GM12878 (cell line): ENCODE results near the gene CEP83. TPM values are rescaled to one million over a fixed set of nuclear protein-coding genes. Genes with fewer than 3 reads are reported as not detected.

Experiments
- CREM ChIP-seq: IDR thresholded peaks from 2 replicates; pipeline ENCODE4 v1.6.1; 2014; ENCODE audit warnings: antibody characterized with exemption, low read depth
- E2F4 ChIP-seq: IDR thresholded peaks from 2 replicates; pipeline ENCODE4 v1.6.1; 2012; ENCODE audit warnings: low read depth, low read length, improper control_type of control experiment
- EED ChIP-seq: sonication (generic); IDR thresholded peaks from 2 replicates; pipeline ENCODE4 v1.6.1; 2016; ENCODE audit warnings: antibody characterized with exemption, low read depth
- EP300 ChIP-seq, 2 experiments: fragments of 150-350 bp in 1 of 2; IDR thresholded peaks; 2 replicates each; pipeline ENCODE4 v1.6.1; 2011 to 2012; ENCODE audit warnings: low read depth in 2 of 2, low read length in 2 of 2, borderline replicate concordance in 1 of 2, improper control_type of control experiment in 1 of 2, inconsistent platforms in 1 of 2; ENCODE audit not compliant: control insufficient read depth in 1 of 2
- HSF1 ChIP-seq: fragments of 150-350 bp; IDR thresholded peaks from 2 replicates; pipeline ENCODE4 v1.6.1; 2014; ENCODE audit warnings: mild to moderate bottlenecking, low read depth, low read length
- IKZF2 ChIP-seq, 2 experiments: fragments of 450-650 bp; IDR thresholded peaks; 2 replicates each; pipeline ENCODE4 v1.6.1; 2017; ENCODE audit warnings: mild to moderate bottlenecking in 2 of 2, moderate library complexity in 2 of 2
- MTA3 ChIP-seq: IDR thresholded peaks from 2 replicates; pipeline ENCODE4 v1.6.1; 2012; ENCODE audit warnings: low read length, inconsistent platforms, borderline replicate concordance
- NBN ChIP-seq: fragments of 450-650 bp; IDR thresholded peaks from 2 replicates; pipeline ENCODE4 v1.6.1; 2016
- NKRF ChIP-seq: fragments of 450-650 bp; conservative IDR thresholded peaks from 2 replicates; pipeline ENCODE4 v1.6.1; 2017; ENCODE audit warnings: mild to moderate bottlenecking, moderate library complexity
- NR2F1 ChIP-seq: fragments of 450-650 bp; conservative IDR thresholded peaks from 2 replicates; pipeline ENCODE4 v1.6.1; 2017; ENCODE audit warnings: mild to moderate bottlenecking
- PAX5 ChIP-seq: IDR thresholded peaks from 2 replicates; pipeline ENCODE4 v1.6.1; 2011; ENCODE audit warnings: low read depth, low read length, borderline replicate concordance
- PRDM15 ChIP-seq: fragments of 450-650 bp; formaldehyde crosslinking; IDR thresholded peaks from 2 replicates; pipeline ENCODE4 v1.4.0; 2020; ENCODE audit warnings: mild to moderate bottlenecking, moderate library complexity
- REST ChIP-seq: IDR thresholded peaks from 2 replicates; pipeline ENCODE4 v1.6.1; 2012; ENCODE audit warnings: mild to moderate bottlenecking, low read depth, low read length
- SMAD5 ChIP-seq: IDR thresholded peaks from 2 replicates; pipeline ENCODE4 v1.6.1; 2016; ENCODE audit warnings: antibody characterized with exemption, low read depth
- STAT1 ChIP-seq: fragments of 450-650 bp; conservative IDR thresholded peaks from 2 replicates; pipeline ENCODE4 v1.6.1; 2014; ENCODE audit warnings: antibody characterized with exemption, mild to moderate bottlenecking
- WRNIP1 ChIP-seq: IDR thresholded peaks from 2 replicates; pipeline ENCODE4 v1.6.1; 2011; ENCODE audit warnings: low read depth, low read length, improper control_type of control experiment, borderline replicate concordance
- ZNF274 ChIP-seq: IDR thresholded peaks from one replicate; pipeline ENCODE4 v1.8.0; 2011; ENCODE audit not compliant: insufficient read length, insufficient read depth
- polyA plus RNA-seq, 11 experiments: library from polyadenylated mRNA; depleted of rRNA in 4 of 11; unstranded in 6 of 11; stranded (reverse) in 5 of 11; fragments of >200 nt; fragmentation: Nextera tagmentation in 4 of 11; fragmentation: Illumina TruSeq in 1 of 11; extraction: Ambion mirVana in 4 of 11; extraction: Trizol in 1 of 11; gene quantifications; 1 replicate in 1 of 11; 2 replicates in 10 of 11; pipeline versions ENCODE4 v1.2.1 to v1.2.3, GENCODE V29; 2011 to 2016; ENCODE audit warnings: inconsistent platforms in 2 of 11, missing spikeins in 2 of 11, low read depth in 1 of 11
- total RNA-seq, 4 experiments: library from RNA; depleted of rRNA in 3 of 4; stranded (reverse); fragments of >200 nt in 3 of 4; fragmentation: Illumina TruSeq in 1 of 4; extraction: Trizol in 1 of 4; gene quantifications; 2 replicates each; pipeline versions ENCODE4 v1.2.1 to v1.2.3, GENCODE V29; 2013 to 2021

Gene CEP83
- total and polyA plus RNA-seq, 10 of the 15 experiments (the other 5 are each of a cell fraction or from before 2014, with no cell fraction given) = 4.3 to 39.0 (median 22.5) TPM

- TF ChIP-seq NKRF = no peak
- peak; percentile 74 for TF ChIP-seq PAX5
- peak; percentile 45 to 71; a peak in 2 of 4 replicates for TF ChIP-seq EP300 (IDR thresholded peaks at IDR 0.05; ENCODE audit: borderline replicate concordance in 1 of 2, control insufficient read depth in 1 of 2, low read depth in 2 of 2, low read length in 2 of 2)
- peak; percentile 66; the same call in 1 of the 2 replicates for TF ChIP-seq CREM
- TF ChIP-seq E2F4 = no peak
- TF ChIP-seq MTA3 = no peak; the same call in 1 of the 2 replicates
- no peak for TF ChIP-seq ZNF274
- no peak; the same call in 1 of the 2 replicates for TF ChIP-seq EED
- no peak for TF ChIP-seq REST
- TF ChIP-seq SMAD5 = no peak
- TF ChIP-seq NR2F1 = 0 out of 2 replicates have a peak, but pooled peaks have one; percentile 4
- peak; percentile 35 to 52; a peak in 2 of 4 replicates for TF ChIP-seq IKZF2 (IDR thresholded peaks at IDR 0.05)
- no peak for TF ChIP-seq NBN
- no peak for TF ChIP-seq PRDM15 (CRISPR knock-in tag)
- TF ChIP-seq WRNIP1 = no peak
- peak; percentile 78; the same call in 1 of the 2 replicates for TF ChIP-seq HSF1
- no peak for TF ChIP-seq STAT1
Observed at GRCh38 chr12:94263011-94263811, 196.5 kb downstream of the CEP83 start (continued).
